Loucy (cell line): Measurements from ENCODE around the gene TBC1D22A.

Experiments
- EZH2phosphoT487 ChIP-seq: fragments of 200-600 bp; IDR thresholded peaks from 2 replicates; pipeline ENCODE4 v1.6.1; 2018; ENCODE audit warnings: antibody characterized with exemption, mild to moderate bottlenecking, moderate library complexity, borderline replicate concordance
- TF ChIP-seq, protein P1 (sequence below): fragments of 200-600 bp; sonication (generic); conservative IDR thresholded peaks from 2 replicates; pipeline ENCODE4 v1.5.1; 2014; ENCODE audit warnings: mild to moderate bottlenecking, antibody characterized with exemption, low read length

GRCh38 chr22:46865052-46865434 lies 102.6 kb downstream of the TBC1D22A start:
- TF ChIP-seq, protein P1, sequence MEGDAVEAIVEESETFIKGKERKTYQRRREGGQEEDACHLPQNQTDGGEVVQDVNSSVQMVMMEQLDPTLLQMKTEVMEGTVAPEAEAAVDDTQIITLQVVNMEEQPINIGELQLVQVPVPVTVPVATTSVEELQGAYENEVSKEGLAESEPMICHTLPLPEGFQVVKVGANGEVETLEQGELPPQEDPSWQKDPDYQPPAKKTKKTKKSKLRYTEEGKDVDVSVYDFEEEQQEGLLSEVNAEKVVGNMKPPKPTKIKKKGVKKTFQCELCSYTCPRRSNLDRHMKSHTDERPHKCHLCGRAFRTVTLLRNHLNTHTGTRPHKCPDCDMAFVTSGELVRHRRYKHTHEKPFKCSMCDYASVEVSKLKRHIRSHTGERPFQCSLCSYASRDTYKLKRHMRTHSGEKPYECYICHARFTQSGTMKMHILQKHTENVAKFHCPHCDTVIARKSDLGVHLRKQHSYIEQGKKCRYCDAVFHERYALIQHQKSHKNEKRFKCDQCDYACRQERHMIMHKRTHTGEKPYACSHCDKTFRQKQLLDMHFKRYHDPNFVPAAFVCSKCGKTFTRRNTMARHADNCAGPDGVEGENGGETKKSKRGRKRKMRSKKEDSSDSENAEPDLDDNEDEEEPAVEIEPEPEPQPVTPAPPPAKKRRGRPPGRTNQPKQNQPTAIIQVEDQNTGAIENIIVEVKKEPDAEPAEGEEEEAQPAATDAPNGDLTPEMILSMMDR = no peak
- no peak for TF ChIP-seq EZH2phosphoT487
